Left renal cortex interstitium (tissue), 4 donors: ENCODE results near the gene ARTN. TPM values are rescaled to one million over a fixed set of nuclear protein-coding genes. Genes with fewer than 3 reads are reported as not detected.

Experiments
- DNase-seq, 4 donors: peaks; one replicate each; pipeline ENCODE4 v3.0.0-alpha.2; 2013; ENCODE audit warnings: low read depth in 4 of 4, low spot score in 2 of 4, missing footprints in 1 of 4
- polyA plus RNA-seq, 4 donors: library from polyadenylated mRNA; unstranded; fragments of 120-200 nt; gene quantifications; one replicate each; pipeline ENCODE4 v1.2.1, GENCODE V29; 2013; ENCODE audit not compliant: insufficient read length in 4 of 4

The ARTN gene
- polyA plus RNA-seq, 4 donors: 1.2 to 2.4 (median 1.9) TPM

DNA sequence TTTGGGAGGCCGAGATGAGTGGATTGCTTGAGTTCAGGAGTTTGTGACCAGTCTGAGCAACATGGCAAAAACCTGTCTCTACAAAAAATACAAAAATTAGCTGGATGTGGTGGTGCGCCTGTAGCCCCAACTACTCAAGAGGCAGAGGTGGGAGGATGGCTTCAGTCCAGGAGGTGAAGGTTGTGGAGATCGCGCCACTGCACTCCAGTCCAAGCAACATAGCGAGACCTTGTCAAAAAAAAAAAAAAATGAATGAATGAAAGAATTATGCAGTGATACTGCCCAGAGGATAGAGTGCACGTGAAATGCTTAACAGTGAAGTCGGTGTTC, 35.8 kb downstream of the ARTN start:
- no peak for DNase-seq

GRCh38 chr1:43969746-43970466, 36.3 kb downstream of the ARTN start, which contains the start of gene DPH2:
TSS of gene DPH2 (plus strand) at chr1:43970010. CDS start at chr1:43970176, 166 bp downstream.
- peak in 2 of 4 donors; percentile 91 to 95 for DNase-seq

GRCh38 chr1:43970502-43970901, 36.9 kb downstream of the ARTN start:
- no peak for DNase-seq

DNA sequence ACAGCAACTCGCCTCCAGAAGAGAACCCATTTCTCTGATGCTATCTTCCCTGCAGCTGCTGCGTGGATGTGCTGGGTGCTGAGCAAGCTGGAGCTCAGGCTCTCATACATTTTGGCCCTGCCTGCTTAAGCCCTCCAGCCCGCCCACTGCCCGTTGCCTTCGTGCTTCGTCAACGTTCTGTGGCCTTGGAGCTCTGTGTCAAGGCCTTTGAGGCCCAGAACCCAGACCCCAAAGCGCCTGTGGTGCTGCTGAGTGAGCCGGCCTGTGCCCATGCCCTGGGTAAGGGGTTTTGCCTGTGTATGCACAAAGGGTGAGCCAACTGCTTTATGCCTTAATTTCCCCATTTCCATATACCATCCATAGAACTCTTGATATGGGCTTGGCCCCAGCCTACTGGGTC, 37.3 kb downstream of the ARTN start:
- no peak for DNase-seq

DNA sequence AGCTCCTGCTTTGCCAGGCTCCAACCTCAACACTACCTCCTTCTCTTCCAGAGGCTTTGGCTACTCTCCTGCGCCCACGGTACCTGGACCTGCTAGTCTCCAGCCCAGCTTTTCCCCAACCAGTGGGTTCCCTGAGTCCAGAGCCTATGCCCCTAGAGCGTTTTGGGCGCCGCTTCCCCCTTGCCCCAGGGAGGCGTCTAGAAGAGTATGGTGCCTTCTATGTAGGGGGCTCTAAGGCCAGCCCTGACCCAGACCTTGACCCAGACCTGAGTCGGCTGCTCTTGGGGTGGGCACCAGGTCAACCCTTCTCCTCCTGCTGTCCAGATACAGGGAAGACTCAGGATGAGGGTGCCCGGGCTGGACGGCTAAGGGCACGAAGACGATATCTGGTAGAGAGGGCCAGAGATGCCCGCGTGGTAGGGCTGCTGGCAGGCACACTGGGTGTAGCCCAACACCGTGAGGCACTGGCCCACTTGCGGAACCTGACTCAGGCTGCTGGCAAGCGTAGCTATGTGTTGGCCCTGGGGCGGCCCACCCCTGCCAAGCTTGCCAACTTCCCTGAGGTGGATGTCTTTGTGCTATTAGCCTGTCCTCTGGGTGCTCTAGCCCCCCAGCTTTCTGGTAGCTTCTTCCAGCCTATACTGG, 37.9 kb downstream of the ARTN start:
- DNase-seq: no peak

DNA sequence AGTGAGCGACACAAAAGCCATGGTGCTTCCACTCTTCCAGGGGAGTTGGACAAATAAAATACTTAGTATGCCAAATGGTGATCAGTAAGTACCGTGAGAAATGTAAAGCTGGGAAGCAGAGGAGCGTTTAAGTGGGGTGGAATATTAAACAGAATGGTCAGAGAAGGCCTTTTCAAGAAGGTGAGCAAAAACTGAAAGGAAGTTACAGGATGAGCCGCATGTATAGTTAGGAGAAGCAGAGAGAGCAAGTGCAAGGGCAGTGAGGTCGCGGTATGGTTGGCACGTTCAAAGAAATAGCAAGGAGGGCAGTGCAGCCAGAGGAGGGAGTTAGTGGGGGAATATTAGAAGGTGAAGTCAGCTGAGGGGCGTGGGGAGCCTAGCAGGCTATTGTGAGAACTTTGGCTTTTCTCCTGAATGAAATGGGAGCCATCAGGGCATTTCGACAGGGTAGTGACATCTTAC, 40.4 kb downstream of the ARTN start:
- no peak for DNase-seq

GRCh38 chr1:43974443-43975248, 41.0 kb downstream of the ARTN start, which contains the start of gene ATP6V0B:
TSS of gene ATP6V0B (plus strand) at chr1:43974960. CDS start at chr1:43975041, 81 bp downstream.
- DNase-seq: peak in 2 of 4 donors; percentile 86 to 89

- no peak for DNase-seq
Measured at GRCh38 chr1:43975249-43975961, 41.8 kb downstream of the ARTN start.

- DNase-seq: no peak
Measured at GRCh38 chr1:43976045-43976444, 42.4 kb downstream of the ARTN start.

- no peak for DNase-seq
Measured at GRCh38 chr1:43976890-43977289, 43.3 kb downstream of the ARTN start.

GRCh38 chr1:43977376-43978263, 44.0 kb downstream of the ARTN start:
- no peak for DNase-seq

- DNase-seq: no peak
Measured at GRCh38 chr1:43978264-43978550, 44.6 kb downstream of the ARTN start.

GRCh38 chr1:43978551-43979260, 45.1 kb downstream of the ARTN start, which contains the start of gene B4GALT2:
TSS of gene B4GALT2 (plus strand) at chr1:43979210. CDS start at chr1:43981161, 1,951 bp downstream.
- no peak for DNase-seq

DNA sequence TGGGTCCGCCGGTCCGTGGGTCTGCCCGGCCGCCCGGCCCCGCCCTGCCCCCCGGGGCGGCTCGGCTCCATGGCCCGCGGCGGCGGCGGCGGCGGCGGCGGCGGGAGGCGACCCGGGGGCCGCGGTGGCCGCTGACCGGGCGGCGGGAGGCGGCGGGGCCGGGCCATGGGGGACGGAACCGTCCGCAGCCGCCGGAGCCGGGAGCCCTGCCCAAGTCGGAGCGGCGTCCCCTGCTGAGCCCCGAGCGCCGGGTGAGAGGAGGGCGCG, 45.6 kb downstream of the ARTN start:
- DNase-seq: no peak

GRCh38 chr1:43979528-43980254, 46.1 kb downstream of the ARTN start:
- no peak for DNase-seq

DNA sequence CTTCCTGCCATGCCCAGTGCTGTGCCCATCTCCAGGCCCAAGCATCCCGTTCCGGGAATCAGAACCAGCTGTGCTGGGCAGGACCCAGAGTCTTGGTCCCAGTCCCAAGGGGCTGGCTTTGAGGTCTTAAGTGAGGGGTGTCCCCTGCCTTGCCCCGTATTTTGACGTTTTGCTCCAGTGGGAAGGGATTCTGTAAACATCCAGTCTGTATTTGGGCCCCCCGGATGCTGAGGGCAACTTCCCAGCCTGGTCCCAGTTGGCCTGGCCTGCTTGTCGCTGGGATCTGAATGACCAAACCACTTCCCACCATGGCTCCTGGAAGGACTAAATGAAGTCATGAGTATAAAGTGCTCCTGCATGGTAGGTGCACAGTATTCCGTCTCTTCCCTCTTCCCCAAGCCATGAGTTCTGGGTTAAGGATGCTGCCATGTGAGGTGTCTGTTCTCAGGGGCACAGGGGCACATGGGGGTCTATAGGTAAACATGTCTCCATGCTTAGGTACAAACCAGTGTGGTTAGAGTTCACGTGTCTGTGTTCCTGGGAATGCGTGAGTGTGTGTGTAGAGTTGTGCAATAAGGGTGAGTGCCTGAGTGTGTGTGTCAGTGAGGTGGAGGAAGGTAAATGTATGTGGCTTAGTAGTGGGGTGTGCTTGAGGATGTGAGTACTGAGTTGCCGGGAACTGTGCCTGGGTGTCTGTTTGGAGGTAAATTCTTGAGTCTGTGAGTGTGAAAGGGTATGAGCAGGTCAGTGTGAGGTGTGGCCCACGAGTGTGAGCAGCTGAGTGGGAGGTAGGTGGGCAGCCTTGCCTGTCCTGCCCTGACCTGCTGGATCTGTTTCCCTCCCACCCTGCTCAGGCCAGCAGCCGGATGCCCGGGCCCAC, 46.9 kb downstream of the ARTN start:
- DNase-seq: no peak

DNA sequence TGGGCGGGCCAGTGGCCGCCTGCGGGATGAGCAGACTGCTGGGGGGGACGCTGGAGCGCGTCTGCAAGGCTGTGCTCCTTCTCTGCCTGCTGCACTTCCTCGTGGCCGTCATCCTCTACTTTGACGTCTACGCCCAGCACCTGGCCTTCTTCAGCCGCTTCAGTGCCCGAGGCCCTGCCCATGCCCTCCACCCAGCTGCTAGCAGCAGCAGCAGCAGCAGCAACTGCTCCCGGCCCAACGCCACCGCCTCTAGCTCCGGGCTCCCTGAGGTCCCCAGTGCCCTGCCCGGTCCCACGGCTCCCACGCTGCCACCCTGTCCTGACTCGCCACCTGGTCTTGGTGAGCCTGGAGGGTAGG, 47.5 kb downstream of the ARTN start:
- no peak for DNase-seq

DNA sequence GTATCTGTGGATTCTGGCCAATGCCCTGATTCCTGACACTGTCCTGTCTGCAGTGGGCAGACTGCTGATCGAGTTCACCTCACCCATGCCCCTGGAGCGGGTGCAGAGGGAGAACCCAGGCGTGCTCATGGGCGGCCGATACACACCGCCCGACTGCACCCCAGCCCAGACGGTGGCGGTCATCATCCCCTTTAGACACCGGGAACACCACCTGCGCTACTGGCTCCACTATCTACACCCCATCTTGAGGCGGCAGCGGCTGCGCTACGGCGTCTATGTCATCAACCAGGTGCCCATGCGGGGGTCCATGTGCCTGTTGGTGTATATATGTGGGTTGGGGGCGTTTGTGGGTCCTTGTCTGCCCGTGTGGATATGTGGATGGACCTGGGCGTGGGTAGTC, 48.0 kb downstream of the ARTN start:
- no peak for DNase-seq
